Activated naive CD4-positive, alpha-beta T cell treated with anti-CD3 and anti-CD28 coated beads, Interleukin-2, amount 10 ng/mL, durations not matched to agents 7 days and 5 days (primary cell): ENCODE results near the gene PANK1.

Experiments used
- CTCF ChIA-PET: fragments of 350-600 bp; sonication (Branson Sonifier 250); formaldehyde crosslinking; loops from one replicate; lab custom pipeline; 2021; ENCODE audit warnings: antibody characterized with exemption; lab: Charles Lee
- DNase-seq: peaks from one replicate; pipeline ENCODE4 v3.0.0-alpha.2; 2020
- H3K27ac Mint-ChIP-seq: one replicate; pipeline ENCODE4 v1.8.0; 2021; ENCODE audit warnings: mild to moderate bottlenecking, moderate library complexity, mixed read lengths
- H3K27me3 Mint-ChIP-seq: one replicate; pipeline ENCODE4 v1.8.0; 2021; ENCODE audit warnings: mild to moderate bottlenecking, mixed read lengths
- H3K36me3 Mint-ChIP-seq: one replicate; pipeline ENCODE4 v1.8.0; 2021; ENCODE audit warnings: mixed read lengths
- H3K4me1 Mint-ChIP-seq: one replicate; pipeline ENCODE4 v1.8.0; 2021; ENCODE audit warnings: mixed read lengths
- H3K4me3 Mint-ChIP-seq: one replicate; pipeline ENCODE4 v1.8.0; 2021; ENCODE audit warnings: mild to moderate bottlenecking, moderate library complexity, mixed read lengths
- H3K9me3 Mint-ChIP-seq: one replicate; pipeline ENCODE4 v1.8.0; 2021; ENCODE audit warnings: mixed read lengths

PANK1 gene

DNA sequence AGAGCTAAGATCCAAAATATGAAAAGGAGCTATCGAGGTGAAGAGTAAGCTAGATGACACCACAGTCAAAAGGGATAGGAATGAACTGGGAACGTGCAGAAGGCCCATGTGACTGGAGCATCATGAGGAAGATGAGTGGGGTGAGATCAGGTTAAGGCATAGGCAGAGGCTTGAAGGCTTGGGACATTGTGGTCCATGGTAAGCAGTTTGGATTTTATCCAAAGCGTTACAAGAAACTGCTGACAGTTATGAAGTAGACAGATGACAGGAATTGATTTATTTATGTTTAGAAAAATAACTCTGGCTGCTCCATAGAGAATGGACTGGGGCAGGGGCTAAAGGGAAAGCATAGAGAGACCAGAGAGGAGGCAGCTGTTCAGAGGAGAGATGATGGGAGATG is 18.1 kb upstream of the PANK1 start:
- Mint-ChIP-seq H3K27ac (no peak overlapping the region), H3K36me3 (no peaks in the 10 kb centered on the region), H3K4me3 (no peak overlapping the region), H3K4me1 (no peaks in the 10 kb centered on the region), H3K27me3 (peaks cover 10% of the 10 kb centered on the region), H3K9me3 (no peaks in the 10 kb centered on the region)
- CTCF ChIA-PET = no interaction called here
- no peak for DNase-seq

DNA sequence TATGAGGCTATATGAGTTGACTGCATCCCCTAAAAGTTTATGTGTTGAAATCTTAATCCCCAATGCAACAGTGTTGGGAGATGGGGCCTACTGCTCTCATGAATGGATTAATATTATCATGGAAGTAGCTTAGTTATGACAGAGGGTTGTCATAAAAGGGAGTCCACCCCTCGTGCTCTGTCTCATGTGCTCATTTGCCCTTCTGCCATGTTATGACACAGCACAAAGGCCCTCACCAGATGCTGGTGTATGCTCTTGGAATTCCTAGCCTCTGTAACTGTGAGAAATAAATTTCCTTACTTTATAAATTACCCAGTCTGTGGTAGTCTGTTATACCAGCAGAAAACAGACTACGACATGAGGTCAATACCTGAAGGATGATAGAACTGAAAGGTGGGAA is 17.6 kb upstream of the PANK1 start:
- no peak overlapping the region for H3K27ac Mint-ChIP-seq
- no peak for DNase-seq
- CTCF ChIA-PET = no interaction called here
- no peaks in the 10 kb centered on the region for H3K9me3 Mint-ChIP-seq
- no peak overlapping the region for H3K4me3 Mint-ChIP-seq
- H3K4me1 Mint-ChIP-seq = no peaks in the 10 kb centered on the region
- peaks cover 10% of the 10 kb centered on the region for H3K27me3 Mint-ChIP-seq
- H3K36me3 Mint-ChIP-seq = no peaks in the 10 kb centered on the region

DNA sequence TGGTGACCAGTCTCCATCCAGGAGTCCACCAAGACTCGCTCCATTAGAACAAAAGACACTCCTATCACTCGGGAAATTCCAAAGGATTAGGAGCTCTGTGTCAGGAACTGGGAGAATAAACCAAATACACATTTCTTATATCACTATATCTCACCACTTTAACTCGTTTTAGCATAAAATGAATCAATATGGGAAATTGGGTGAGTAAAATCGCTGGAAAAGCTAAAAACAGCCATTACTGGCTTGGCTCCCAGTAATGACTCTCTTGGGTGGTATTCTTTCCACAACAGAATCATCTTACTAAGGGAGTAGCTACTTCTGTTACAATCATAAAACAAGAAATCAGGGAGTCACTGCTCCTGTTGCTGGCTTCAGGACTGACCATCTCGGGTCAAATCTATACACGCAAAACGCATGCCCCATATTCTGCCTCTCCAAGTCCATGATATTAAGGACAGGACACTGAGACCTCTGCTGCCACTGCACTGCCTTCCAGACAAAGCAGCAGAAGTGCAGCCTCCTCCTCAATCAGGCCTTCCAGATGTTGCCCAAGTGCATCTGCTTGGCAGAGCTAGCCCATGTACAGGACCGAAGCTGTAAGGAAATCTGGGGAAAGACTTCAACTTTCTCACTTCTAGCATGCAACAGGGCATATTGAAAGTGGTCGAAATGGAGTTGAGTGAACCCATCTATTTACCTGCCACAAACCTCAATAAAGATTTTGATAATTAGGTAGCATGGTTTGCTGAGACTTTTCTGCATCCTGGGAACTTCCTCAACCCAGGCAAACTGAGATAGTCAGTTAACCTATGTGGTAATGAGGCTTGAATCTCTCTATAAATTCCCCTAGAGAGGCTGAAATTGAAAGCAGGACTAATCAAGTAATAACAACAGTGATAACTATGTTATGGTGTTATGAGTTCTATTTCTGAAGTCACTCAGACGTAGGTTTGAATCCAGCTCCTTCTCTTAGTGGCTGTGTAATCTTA is 14.4 kb upstream of the PANK1 start:
- no peaks in the 10 kb centered on the region for H3K9me3 Mint-ChIP-seq
- no peaks in the 10 kb centered on the region for H3K4me1 Mint-ChIP-seq
- H3K27me3 Mint-ChIP-seq = peaks cover 14% of the 10 kb centered on the region
- DNase-seq = no peak
- no peak overlapping the region for H3K27ac Mint-ChIP-seq
- H3K4me3 Mint-ChIP-seq = no peak overlapping the region
- CTCF ChIA-PET = no interaction called here
- no peaks in the 10 kb centered on the region for H3K36me3 Mint-ChIP-seq

DNA sequence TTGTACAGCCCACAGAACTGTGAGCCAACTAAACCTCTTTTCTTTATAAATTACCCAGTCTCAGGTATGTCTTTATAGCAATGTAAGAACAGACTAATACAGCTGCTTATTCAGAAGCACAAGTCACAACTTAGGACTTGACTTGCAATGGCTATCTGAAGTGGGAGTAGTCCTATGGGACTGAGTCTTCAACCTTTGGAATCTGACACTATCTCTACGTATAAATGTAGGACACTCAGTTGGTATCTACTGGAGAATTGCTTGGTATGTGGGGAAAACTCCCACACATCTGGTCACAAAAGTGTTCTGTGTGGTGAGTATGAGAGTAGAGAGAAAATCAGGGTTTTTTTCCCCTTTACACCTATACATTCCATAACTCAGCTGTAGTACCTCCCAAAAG is 12.3 kb upstream of the PANK1 start:
- no peaks in the 10 kb centered on the region for H3K36me3 Mint-ChIP-seq
- CTCF ChIA-PET = no interaction called here
- H3K4me3 Mint-ChIP-seq = no peak overlapping the region
- no peak overlapping the region for H3K27ac Mint-ChIP-seq
- peaks cover 14% of the 10 kb centered on the region for H3K27me3 Mint-ChIP-seq
- no peaks in the 10 kb centered on the region for H3K9me3 Mint-ChIP-seq
- H3K4me1 Mint-ChIP-seq = no peaks in the 10 kb centered on the region
- DNase-seq = no peak

DNA sequence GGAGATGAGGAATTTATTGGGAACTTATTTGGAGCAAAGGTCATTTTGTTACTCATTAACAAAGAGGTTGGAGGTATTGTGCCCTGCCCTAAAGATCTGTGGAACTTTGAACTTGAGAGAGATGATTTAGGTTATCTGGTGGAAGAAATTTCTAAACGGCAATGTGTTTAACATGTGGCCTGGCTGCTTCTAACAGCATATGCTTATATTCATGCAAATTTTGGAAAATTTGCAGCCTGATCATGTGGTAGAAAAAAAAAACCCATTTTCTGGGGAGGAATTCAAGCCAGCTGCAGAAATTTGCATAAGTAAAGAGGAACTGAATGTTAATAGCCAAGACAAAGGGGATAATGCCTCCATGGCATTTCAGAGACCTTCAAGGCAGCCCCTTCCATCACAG is 10.7 kb upstream of the PANK1 start:
- Mint-ChIP-seq H3K9me3 (no peaks in the 10 kb centered on the region), H3K4me1 (no peaks in the 10 kb centered on the region), H3K36me3 (no peaks in the 10 kb centered on the region), H3K4me3 (no peak overlapping the region), H3K27ac (no peak overlapping the region), H3K27me3 (peaks cover 16% of the 10 kb centered on the region)
- CTCF ChIA-PET = interaction anchor here (1.0 kb wide), 1 partner anchor 46 kb away, joined by 3 read pairs; the partner anchor contains the start of gene KIF20B
- no peak for DNase-seq

DNA sequence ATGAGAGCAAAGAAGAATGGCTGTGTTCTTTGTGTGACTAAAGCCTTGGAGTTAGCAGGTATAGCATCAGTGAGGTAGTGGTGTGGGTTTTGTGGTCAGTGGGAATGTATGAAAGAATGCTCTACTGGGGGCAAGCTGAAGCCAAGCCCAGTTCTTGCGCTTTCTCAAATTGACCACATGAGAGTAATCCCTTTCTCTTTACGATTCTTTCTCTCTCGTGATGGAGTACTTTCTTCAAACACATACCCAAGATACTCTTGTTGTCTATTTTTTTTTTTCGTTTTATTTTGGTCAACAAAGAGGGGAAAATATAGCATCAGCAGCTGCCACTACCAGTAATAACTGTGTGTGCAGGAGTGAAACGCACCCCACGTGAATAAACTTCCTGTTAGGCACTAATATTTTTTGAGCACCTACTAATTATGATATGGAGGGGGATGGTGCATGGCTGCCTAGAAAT is 8.4 kb upstream of the PANK1 start:
- H3K27ac Mint-ChIP-seq = no peak overlapping the region
- no peak for DNase-seq
- no peaks in the 10 kb centered on the region for H3K4me1 Mint-ChIP-seq
- H3K9me3 Mint-ChIP-seq = no peaks in the 10 kb centered on the region
- CTCF ChIA-PET = no interaction called here
- peaks cover 19% of the 10 kb centered on the region for H3K27me3 Mint-ChIP-seq
- H3K36me3 Mint-ChIP-seq = no peaks in the 10 kb centered on the region
- H3K4me3 Mint-ChIP-seq = no peak overlapping the region

DNA sequence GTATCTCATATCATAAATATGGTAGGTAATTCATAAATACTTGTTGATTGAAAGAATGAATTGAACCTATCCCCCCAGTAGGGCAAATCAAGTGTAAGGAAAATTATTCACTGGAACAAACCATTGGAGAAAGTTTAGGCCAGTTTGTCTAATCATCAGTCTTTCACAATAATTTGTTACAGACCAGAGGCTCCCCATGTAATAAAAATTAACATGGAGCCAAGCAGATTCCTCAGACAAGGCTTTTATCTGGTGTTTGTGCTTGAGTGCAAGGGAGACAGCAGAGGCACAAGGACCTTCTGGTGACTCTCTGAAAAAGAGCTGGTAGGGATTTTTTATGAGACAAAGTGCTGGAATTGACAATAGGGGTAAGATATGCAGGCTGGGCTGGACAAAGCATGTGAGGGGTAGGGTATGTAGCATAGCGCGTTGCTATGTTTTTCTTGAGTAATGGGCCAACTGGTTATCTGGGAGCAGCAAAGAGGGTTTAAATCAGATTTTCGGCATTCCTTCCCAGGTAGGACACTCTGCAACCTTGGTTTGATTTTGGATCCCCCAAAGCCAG is 7.8 kb upstream of the PANK1 start:
- Mint-ChIP-seq H3K4me3 (no peak overlapping the region), H3K27ac (no peak overlapping the region), H3K27me3 (peaks cover 23% of the 10 kb centered on the region), H3K4me1 (no peaks in the 10 kb centered on the region), H3K36me3 (no peaks in the 10 kb centered on the region), H3K9me3 (no peaks in the 10 kb centered on the region)
- DNase-seq = no peak
- CTCF ChIA-PET = no interaction called here

DNA sequence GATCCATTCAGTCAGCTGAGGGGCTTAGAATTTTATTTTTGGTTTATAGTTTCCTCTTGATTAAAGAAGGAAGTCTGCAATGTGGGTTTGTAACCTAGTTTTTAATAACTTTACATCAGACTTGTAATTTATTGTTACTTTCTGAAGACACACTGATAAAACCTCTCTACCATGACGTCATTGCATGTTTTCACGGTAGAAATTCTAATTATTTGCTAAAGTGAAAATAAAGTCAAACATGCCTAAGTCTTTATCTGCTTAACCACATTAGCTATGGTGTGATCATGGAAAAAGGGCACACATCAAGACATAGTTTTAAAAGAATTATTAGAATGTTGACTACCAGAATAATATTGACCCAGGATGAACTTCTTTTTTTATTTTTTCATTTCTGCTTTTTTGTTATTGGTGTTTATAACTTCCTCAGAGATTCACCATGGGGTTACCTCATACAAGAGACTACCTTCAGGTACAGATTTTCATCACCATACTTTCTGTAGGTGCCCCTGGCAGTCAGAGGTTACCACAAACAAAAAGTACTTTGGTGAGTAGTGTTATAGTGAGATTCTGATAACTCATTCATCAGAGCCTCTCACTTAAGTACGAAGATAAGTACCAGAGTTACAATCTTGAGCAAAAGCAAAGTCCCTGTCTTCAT is 7.0 kb upstream of the PANK1 start:
- H3K4me3 Mint-ChIP-seq = no peak overlapping the region
- H3K27me3 Mint-ChIP-seq = peaks cover 28% of the 10 kb centered on the region
- H3K4me1 Mint-ChIP-seq = no peaks in the 10 kb centered on the region
- DNase-seq = no peak
- no peaks in the 10 kb centered on the region for H3K9me3 Mint-ChIP-seq
- H3K36me3 Mint-ChIP-seq = no peaks in the 10 kb centered on the region
- CTCF ChIA-PET = no interaction called here
- H3K27ac Mint-ChIP-seq = no peak overlapping the region

DNA sequence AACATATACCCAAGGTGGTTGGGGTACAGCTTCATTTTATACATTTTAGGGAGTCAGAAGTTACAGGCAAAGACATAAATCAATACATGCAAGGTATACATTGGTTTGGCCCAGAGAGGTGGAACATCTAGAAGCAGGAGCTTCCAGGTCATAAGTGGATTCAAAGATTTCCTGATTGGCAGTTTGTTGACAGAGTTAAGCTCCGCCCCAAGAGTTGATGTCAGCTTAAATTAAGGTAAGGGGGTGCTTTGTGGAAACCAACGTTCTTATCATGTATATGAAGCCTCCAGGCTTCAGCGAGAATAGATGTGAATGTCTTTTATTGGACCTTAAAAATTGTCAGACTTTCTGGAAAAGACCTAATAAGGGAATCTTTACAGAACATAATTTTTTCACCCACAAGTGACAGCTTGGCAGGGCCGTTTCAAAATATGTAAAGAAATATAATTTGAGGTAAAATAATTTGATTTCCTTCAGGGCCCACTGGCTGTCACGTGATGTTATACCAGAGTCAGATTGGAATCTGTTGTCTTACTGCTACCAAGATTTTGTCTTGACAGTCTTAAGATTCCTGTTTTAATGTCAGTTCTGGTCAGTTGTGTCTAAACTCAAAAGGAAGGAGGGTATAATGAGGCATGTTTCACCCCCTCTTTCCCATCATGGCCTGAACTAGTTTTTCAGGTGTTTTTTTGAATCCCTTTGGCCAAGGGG is 6.3 kb upstream of the PANK1 start:
- Mint-ChIP-seq H3K27me3 (peaks cover 26% of the 10 kb centered on the region), H3K27ac (no peak overlapping the region), H3K4me3 (no peak overlapping the region), H3K9me3 (no peaks in the 10 kb centered on the region), H3K36me3 (no peaks in the 10 kb centered on the region), H3K4me1 (no peaks in the 10 kb centered on the region)
- CTCF ChIA-PET = no interaction called here
- no peak for DNase-seq

DNA sequence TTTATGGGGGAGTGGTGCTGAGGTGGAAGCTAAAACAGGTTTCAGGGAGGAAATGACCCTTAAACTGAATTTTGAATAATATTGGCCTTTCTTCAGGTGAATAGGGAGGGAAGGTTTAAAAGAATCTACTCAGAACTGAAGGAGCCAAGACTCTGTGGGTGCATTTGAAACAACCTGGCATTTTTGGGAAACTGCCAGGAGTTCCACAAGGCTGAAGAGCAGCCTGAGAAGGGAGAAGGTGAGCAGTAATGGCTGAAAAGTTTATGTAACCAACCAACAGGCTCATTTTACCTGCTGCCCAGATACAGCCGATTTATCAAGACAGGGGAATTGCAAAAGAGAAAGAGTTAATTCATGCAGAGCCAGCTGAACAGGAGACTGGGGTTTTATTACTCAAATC is 4.0 kb upstream of the PANK1 start:
- Mint-ChIP-seq H3K4me1 (peaks cover 12% of the 10 kb centered on the region), H3K27me3 (peaks cover 32% of the 10 kb centered on the region), H3K27ac (no peak overlapping the region), H3K4me3 (no peak overlapping the region), H3K36me3 (no peaks in the 10 kb centered on the region), H3K9me3 (no peaks in the 10 kb centered on the region)
- CTCF ChIA-PET = no interaction called here
- DNase-seq = no peak

DNA sequence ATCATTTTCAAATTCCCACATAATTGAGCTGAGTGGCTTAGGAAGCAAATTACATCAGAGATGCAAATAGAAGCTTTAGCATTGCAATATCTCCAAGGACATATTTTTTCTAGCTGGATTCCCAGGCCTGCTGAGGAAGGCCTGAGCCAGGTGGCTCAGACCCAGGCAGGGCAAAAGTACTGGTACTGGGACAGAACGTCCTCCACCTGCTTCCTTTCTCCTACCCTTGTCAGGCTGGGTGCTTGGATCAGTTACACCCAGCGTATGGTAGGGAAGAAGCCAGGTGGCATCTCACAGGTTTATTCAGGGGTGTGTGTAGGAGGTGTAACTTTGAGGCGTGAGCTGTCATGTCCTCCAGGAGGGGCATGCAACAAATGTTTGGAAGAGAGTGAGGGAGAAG is 3.0 kb upstream of the PANK1 start:
- Mint-ChIP-seq H3K4me3 (no peak overlapping the region), H3K4me1 (peaks cover 12% of the 10 kb centered on the region), H3K27me3 (peaks cover 32% of the 10 kb centered on the region), H3K9me3 (no peaks in the 10 kb centered on the region), H3K36me3 (no peaks in the 10 kb centered on the region), H3K27ac (no peak overlapping the region)
- CTCF ChIA-PET = interaction anchor here (0.6 kb wide), 1 partner anchor 229 kb away, joined by 3 read pairs; no protein-coding TSS in a partner anchor
- DNase-seq = no peak

DNA sequence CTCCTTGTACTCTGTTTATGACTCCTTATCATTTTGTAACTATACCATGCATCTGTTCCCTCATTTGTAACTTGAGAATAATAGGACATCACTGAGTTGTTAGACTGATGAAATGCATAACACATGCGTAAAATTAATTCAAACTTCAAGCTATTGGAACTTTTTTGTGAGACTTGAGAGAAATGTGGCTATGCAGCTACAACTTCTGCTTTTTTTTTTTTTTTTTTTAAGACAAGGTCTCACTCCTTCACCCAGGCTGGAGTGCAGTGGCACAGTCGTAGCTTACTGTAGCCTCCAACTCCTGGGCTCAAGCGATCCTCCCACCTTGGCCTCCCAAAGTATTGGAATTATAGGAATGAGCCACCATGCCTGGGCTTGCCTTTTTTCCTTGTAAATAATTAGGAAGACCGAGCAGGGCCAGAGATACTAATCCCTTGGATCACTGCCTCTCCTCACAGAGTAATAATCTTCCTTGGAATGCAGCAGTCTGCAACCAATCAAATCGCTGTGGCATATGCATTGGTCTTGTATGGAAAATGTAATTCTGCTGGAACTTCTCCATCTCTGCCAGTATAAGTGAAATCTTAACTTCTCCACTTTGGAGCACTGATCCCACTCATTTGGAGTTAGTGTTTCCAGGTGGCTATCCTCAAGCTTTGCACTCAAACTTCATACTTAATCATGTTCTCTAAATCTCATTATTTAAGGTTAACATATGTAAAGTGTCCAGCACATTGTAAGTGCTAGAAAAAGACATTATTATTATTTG is 2.0 kb upstream of the PANK1 start:
- peaks cover 32% of the 10 kb centered on the region for H3K27me3 Mint-ChIP-seq
- H3K36me3 Mint-ChIP-seq = no peaks in the 10 kb centered on the region
- H3K27ac Mint-ChIP-seq = no peak overlapping the region
- H3K4me3 Mint-ChIP-seq = peak overlapping the region; percentile 2
- CTCF ChIA-PET = no interaction called here
- H3K4me1 Mint-ChIP-seq = peaks cover 15% of the 10 kb centered on the region
- no peak for DNase-seq
- H3K9me3 Mint-ChIP-seq = no peaks in the 10 kb centered on the region

DNA sequence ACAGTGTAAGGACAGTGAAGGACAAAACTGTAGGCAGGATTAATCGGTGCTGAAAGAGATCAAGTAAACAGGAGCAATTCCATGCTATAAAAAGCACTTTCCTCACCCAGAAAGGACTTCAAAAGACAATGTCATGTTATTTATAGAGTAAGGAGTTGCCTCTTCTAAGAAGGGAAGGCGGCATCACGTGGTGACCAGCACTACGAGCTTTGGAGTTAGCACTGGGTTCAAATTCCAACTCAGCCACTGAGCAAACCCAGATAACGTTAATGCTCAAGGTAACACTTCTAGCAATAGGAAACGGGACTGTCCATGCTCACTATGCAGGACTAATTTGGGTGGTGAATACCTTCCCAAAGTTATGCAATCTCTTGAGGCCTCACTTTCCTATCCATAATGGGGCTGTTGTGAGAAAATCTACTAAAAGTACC is 715 bp upstream of the PANK1 start:
- CTCF ChIA-PET = no interaction called here
- peaks cover 15% of the 10 kb centered on the region for H3K4me1 Mint-ChIP-seq
- H3K27ac Mint-ChIP-seq = peak overlapping the region; percentile 2
- H3K27me3 Mint-ChIP-seq = peaks cover 30% of the 10 kb centered on the region
- no peak overlapping the region for H3K4me3 Mint-ChIP-seq
- no peaks in the 10 kb centered on the region for H3K36me3 Mint-ChIP-seq
- no peaks in the 10 kb centered on the region for H3K9me3 Mint-ChIP-seq
- DNase-seq = no peak

DNA sequence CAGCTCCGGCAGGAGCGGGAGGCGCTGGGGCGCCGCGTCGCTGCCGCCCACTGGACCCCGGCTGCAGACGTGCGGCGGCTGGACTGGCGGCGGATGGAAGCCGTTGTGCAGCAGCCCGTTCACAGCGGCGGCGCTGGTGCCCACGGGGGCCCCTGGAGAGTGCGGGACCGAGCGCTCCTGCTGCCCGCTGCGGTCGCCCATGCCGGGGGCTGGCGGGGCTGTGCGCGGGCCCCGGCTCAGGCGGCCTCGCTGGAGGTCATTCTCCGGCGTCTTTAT is 413 bp downstream of the PANK1 start:
- DNase-seq = no peak
- H3K4me1 Mint-ChIP-seq = peaks cover 15% of the 10 kb centered on the region
- H3K9me3 Mint-ChIP-seq = no peaks in the 10 kb centered on the region
- peaks cover 28% of the 10 kb centered on the region for H3K27me3 Mint-ChIP-seq
- CTCF ChIA-PET = no interaction called here
- H3K36me3 Mint-ChIP-seq = no peaks in the 10 kb centered on the region
- H3K4me3 Mint-ChIP-seq = no peak overlapping the region
- no peak overlapping the region for H3K27ac Mint-ChIP-seq
